GM23338 (cell line): ENCODE data around the gene CDK5R1. TPM values are rescaled to one million over a fixed set of nuclear protein-coding genes. Genes with fewer than 3 reads are reported as not detected.

Source experiments
- ATAC-seq: fragments of 200-7000 bp; cut with Tn5 transposase; 3 replicates; pipeline ENCODE4 v1.9.1; 2020
- DNase-seq: peaks from one replicate; pipeline ENCODE4 v3.0.0-alpha.2; 2015; ENCODE audit warnings: low spot score
- H2AFZ ChIP-seq: fragments of 200-600 bp; sonication (generic); 2 replicates; pipeline ENCODE4 v1.8.0; 2016; ENCODE audit warnings: antibody characterized with exemption, mild to moderate bottlenecking, moderate library complexity
- H3F3A ChIP-seq: fragments of 200-600 bp; sonication (generic); replicated peaks from 2 replicates; pipeline ENCODE4 v1.8.0; 2017; ENCODE audit warnings: antibody characterized with exemption, mixed run types, low read depth
- H3K27ac ChIP-seq: fragments of 200-600 bp; sonication (generic); 2 replicates; pipeline ENCODE4 v1.6.1; 2016; ENCODE audit warnings: low read depth
- H3K27me3 ChIP-seq: fragments of 200-600 bp; sonication (generic); 2 replicates; pipeline ENCODE4 v1.8.0; 2016; ENCODE audit warnings: mild to moderate bottlenecking, mixed run types, moderate library complexity; ENCODE audit not compliant: insufficient read depth
- H3K36me3 ChIP-seq: fragments of 200-600 bp; sonication (generic); 2 replicates; pipeline ENCODE4 v1.8.0; 2016; ENCODE audit warnings: mild to moderate bottlenecking; ENCODE audit not compliant: insufficient read depth
- H3K4me1 ChIP-seq: fragments of 200-600 bp; sonication (generic); 2 replicates; pipeline ENCODE4 v1.8.0; 2016; ENCODE audit warnings: mild to moderate bottlenecking, moderate library complexity; ENCODE audit not compliant: insufficient read depth
- H3K4me2 ChIP-seq: fragments of 200-600 bp; sonication (generic); 2 replicates; pipeline ENCODE4 v1.7.1; 2017; ENCODE audit warnings: mixed run types
- H3K4me3 ChIP-seq: fragments of 200-600 bp; sonication (generic); 2 replicates; pipeline ENCODE4 v1.6.1; 2016; ENCODE audit warnings: mixed run types
- H3K79me2 ChIP-seq: fragments of 200-600 bp; sonication (generic); replicated peaks from 2 replicates; pipeline ENCODE4 v1.8.0; 2017; ENCODE audit warnings: mild to moderate bottlenecking; ENCODE audit not compliant: insufficient read depth
- H3K9me2 ChIP-seq: fragments of 200-600 bp; sonication (generic); 2 replicates; pipeline ENCODE4 v1.8.0; 2017; ENCODE audit not compliant: insufficient read depth
- H4K20me1 ChIP-seq: fragments of 200-600 bp; sonication (generic); replicated peaks from 2 replicates; pipeline ENCODE4 v1.8.0; 2017; ENCODE audit warnings: mild to moderate bottlenecking; ENCODE audit not compliant: insufficient read depth
- H3K27ac Mint-ChIP-seq: 2 replicates; pipeline ENCODE4 v1.8.0; 2020; ENCODE audit warnings: inconsistent platforms, mild to moderate bottlenecking, moderate library complexity, mixed read lengths
- H3K27me3 Mint-ChIP-seq: 3 replicates; pipeline ENCODE4 v1.8.0; 2022; ENCODE audit warnings: low read depth, mild to moderate bottlenecking, moderate library complexity, mixed read lengths, inconsistent platforms; ENCODE audit not compliant: insufficient read depth, poor library complexity
- H3K36me3 Mint-ChIP-seq: 3 replicates; pipeline ENCODE4 v1.8.0; 2021; ENCODE audit warnings: low read depth, mild to moderate bottlenecking, inconsistent platforms, moderate library complexity, mixed read lengths
- H3K4me1 Mint-ChIP-seq: 3 replicates; pipeline ENCODE4 v1.8.0; 2020; ENCODE audit warnings: mild to moderate bottlenecking, inconsistent platforms, mixed read lengths
- H3K4me3 Mint-ChIP-seq: 3 replicates; pipeline ENCODE4 v1.8.0; 2021; ENCODE audit warnings: moderate library complexity, mild to moderate bottlenecking, inconsistent platforms, mixed read lengths
- H3K9me3 Mint-ChIP-seq: 3 replicates; pipeline ENCODE4 v1.8.0; 2020; ENCODE audit warnings: moderate library complexity, mild to moderate bottlenecking, inconsistent platforms, mixed read lengths
- ETS1 ChIP-seq: IDR thresholded peaks from 2 replicates; pipeline ENCODE4 v1.6.1; 2016; ENCODE audit warnings: antibody characterized with exemption
- EZH2 ChIP-seq: fragments of 200-600 bp; sonication (generic); IDR thresholded peaks from one replicate; pipeline ENCODE4 v1.8.0; 2017; ENCODE audit warnings: antibody characterized with exemption, mild to moderate bottlenecking, low read depth; ENCODE audit not compliant: unreplicated experiment
- EZH2phosphoT487 ChIP-seq: fragments of 200-600 bp; sonication (generic); IDR thresholded peaks from one replicate; pipeline ENCODE4 v1.8.1; 2018; ENCODE audit warnings: antibody characterized with exemption; ENCODE audit not compliant: unreplicated experiment
- JUNB ChIP-seq: IDR thresholded peaks from one replicate; pipeline ENCODE4 v1.6.1; 2016; ENCODE audit warnings: antibody characterized with exemption; ENCODE audit not compliant: unreplicated experiment
- NANOG ChIP-seq: IDR thresholded peaks from 2 replicates; pipeline ENCODE4 v1.6.1; 2016; ENCODE audit warnings: antibody characterized with exemption, borderline replicate concordance
- REST ChIP-seq: IDR thresholded peaks from one replicate; pipeline ENCODE4 v1.6.1; 2018; ENCODE audit warnings: antibody characterized with exemption; ENCODE audit not compliant: unreplicated experiment
- ZNF331 ChIP-seq: fragments of 250-450 bp; sonication (Bioruptor Pico); IDR thresholded peaks from 2 replicates; pipeline ENCODE4 v1.5.0; 2020; ENCODE audit warnings: low read depth, mild to moderate bottlenecking, moderate library complexity
- ZNF462 ChIP-seq: fragments of 250-450 bp; sonication (Bioruptor Pico); IDR thresholded peaks from 2 replicates; pipeline ENCODE4 v1.5.0; 2020; ENCODE audit warnings: mild to moderate bottlenecking, moderate library complexity
- polyA plus RNA-seq: library from polyadenylated mRNA; unstranded; fragments of >200 nt; fragmentation: Nextera tagmentation; extraction: Ambion mirVana; gene quantifications from 2 replicates; pipeline ENCODE4 v1.2.1, GENCODE V29; 2016
- total RNA-seq: library from RNA; depleted of rRNA; stranded (reverse); fragments of >200 nt; shearing (Covaris generic); gene quantifications from 2 replicates; pipeline ENCODE4 v1.2.3, GENCODE V29; 2014

The CDK5R1 gene
- total and polyA plus RNA-seq, 2 experiments from 2014 or later = 4.0 to 11.6 TPM

- TF ChIP-seq REST (no peak), NANOG (no peak), ZNF331 (CRISPR knock-in tag) (no peak), EZH2 (no peak)
Observed at GRCh38 chr17:32452281-32452680, 34.5 kb upstream of the CDK5R1 start (continued).

GRCh38 chr17:32453370-32453769, 33.4 kb upstream of the CDK5R1 start:
- peaks cover 69% of the 10 kb centered on the region for H3K36me3 ChIP-seq

More at GRCh38 chr17:32453370-32453769, 33.4 kb upstream of the CDK5R1 start:
- no peak overlapping the region for H3K4me2 ChIP-seq
- Mint-ChIP-seq H3K36me3 (peaks cover 97% of the 10 kb centered on the region), H3K27ac (no peak overlapping the region), H3K4me1 (no peaks in the 10 kb centered on the region), H3K27me3 (no peaks in the 10 kb centered on the region), H3K4me3 (no peak overlapping the region), H3K9me3 (no peaks in the 10 kb centered on the region)
- no peak for DNase-seq
- peaks cover 100% of the 10 kb centered on the region for H3K79me2 ChIP-seq
- H3K27ac ChIP-seq = no peak overlapping the region
- H3K27me3 ChIP-seq = no peaks in the 10 kb centered on the region
- peaks cover 2% of the 10 kb centered on the region for H3F3A ChIP-seq
- no peak for ATAC-seq
- H2AFZ ChIP-seq = no peak overlapping the region
- peaks cover 69% of the 10 kb centered on the region for H4K20me1 ChIP-seq
- no peaks in the 10 kb centered on the region for H3K4me1 ChIP-seq
- H3K9me2 ChIP-seq = no peaks in the 10 kb centered on the region
- no peak for TF ChIP-seq JUNB
- TF ChIP-seq ZNF331 (CRISPR knock-in tag) = no peak
- no peak for TF ChIP-seq REST
- no peak for TF ChIP-seq EZH2phosphoT487
- TF ChIP-seq ETS1 = no peak
- TF ChIP-seq NANOG = no peak
- no peak for TF ChIP-seq ZNF462
- TF ChIP-seq EZH2 = no peak
- no peak overlapping the region for H3K4me3 ChIP-seq
